ENCODE data around the gene GUCY2C.

Gene GUCY2C

GRCh38 chr12:14621826-14622225 lies 74.6 kb downstream of the GUCY2C start:
- DNase-seq (ENCODE audit: low spot score), result no peak

GRCh38 chr12:14619741-14620501 lies 76.5 kb downstream of the GUCY2C start:
- no peak for DNase-seq (ENCODE audit: low spot score)

GRCh38 chr12:14618983-14619382 lies 77.4 kb downstream of the GUCY2C start:
- peak; percentile 63 for DNase-seq (ENCODE audit: low spot score)

GRCh38 chr12:14614704-14615121 lies 81.7 kb downstream of the GUCY2C start:
- DNase-seq (ENCODE audit: low spot score), result no peak

- no peak for DNase-seq (ENCODE audit: low spot score)
These were observed 82.7 kb downstream of the GUCY2C start for GRCh38 chr12:14613718-14614117.

DNA sequence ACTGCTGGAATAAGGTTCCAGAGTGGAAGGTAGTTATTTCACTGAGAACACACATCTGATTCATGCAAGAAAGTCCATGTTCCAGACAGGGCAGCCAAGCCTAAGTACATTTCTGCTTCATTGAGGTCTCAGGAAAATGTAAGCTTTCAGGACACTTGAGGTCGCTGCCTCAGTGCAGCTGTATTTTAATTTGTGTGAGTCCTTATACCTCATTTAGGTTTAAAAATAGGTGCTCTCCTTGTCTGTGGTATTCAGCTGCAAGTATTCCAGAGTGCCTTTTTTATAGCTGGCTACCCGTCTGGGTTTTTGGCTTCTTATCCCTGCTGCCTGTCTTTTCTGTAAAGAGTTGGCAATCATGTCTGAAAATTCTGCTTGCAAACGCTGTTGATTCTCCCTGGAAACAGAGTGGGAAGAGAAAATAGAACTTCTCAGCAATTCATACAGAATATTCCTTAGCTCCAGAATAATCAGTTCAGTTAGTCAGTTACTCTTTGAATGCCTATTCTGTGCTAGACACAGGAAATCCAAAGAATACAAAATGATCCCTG lies 83.4 kb downstream of the GUCY2C start:
- DNase-seq (ENCODE audit: low spot score), result no peak

- DNase-seq (ENCODE audit: low spot score), result no peak
These were observed 84.1 kb downstream of the GUCY2C start for GRCh38 chr12:14612250-14612649.

DNA sequence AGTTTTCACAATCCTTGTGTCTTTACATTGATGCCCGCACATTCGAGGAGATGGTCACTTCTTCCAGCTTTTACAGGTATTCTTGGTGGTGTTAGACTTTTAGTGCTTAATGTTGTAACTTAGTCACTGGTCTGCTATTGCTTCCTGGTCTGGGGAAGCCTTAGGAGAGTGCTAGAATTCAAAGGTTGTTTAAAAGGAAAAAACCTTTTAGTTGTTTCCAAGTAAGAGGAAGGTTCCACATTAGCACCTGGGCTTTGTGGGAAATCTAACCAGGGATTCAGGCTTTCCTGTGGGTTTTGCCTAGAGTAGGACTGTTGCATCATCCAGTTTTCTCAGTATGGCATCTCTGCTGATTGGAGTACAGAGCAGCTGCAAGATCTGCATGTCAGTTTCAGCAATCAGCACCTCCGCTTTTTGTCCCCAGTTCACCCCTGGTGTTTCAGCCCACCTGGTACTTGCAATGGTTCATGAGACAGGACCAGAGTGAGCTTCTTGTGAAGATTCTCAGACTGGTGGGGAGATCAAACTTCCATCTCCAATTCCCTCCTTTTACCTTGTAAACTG lies 84.7 kb downstream of the GUCY2C start:
- DNase-seq (ENCODE audit: low spot score), result no peak

- no peak for DNase-seq (ENCODE audit: low spot score)
These were observed 88.8 kb downstream of the GUCY2C start for GRCh38 chr12:14607568-14607967.

DNA sequence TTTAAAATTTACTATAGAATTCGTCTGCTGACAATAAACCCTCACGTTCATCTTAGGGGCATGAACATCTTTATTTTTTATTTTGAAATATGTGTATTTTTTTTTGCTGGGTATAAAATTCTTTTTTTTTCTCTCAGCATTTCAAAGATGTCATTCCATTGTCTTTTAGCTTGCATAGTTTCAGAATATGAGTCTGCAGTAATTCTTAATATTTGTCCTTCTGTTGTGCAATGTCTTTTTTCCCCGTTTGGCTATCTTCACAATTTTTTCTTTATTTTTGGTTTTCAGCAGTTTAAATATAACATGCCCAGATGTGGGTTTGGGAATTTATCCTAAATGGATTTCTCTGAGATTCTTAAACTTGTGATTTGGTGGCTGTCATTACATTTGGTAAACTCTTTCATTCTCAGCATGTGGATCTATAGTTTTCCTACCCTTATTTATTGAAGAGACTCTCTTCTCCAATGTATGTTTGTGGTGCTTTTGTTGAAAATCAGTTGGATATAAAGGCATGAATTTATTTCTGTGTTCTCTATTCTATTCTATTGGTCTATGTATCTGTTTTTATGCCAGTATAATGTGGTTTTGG lies 90.9 kb downstream of the GUCY2C start:
- no peak for DNase-seq (ENCODE audit: low spot score)

- no peak for DNase-seq (ENCODE audit: low spot score)
These were observed 94.5 kb downstream of the GUCY2C start for GRCh38 chr12:14601692-14602478.

GRCh38 chr12:14597480-14597879 lies 98.9 kb downstream of the GUCY2C start:
- no peak for DNase-seq (ENCODE audit: low spot score)

DNA sequence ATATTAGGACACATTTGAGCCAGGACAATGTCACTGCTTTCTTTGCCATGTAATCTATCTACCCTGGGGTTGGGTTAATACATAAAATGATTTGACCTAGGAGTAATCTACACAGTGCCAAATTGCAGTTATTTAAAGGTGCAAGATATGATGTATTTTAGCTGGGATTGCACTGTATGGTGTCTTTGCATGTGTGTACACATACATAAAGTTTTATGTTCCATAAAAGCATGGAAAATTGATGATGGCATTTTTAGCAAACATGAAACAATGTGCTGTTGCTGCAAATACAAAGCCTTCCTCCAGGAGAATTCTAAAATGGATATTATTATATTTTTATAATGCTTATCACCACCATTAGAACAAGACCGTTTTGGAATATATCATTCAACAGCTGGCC lies 104.7 kb downstream of the GUCY2C start:
- DNase-seq (ENCODE audit: low spot score), result no peak

DNA sequence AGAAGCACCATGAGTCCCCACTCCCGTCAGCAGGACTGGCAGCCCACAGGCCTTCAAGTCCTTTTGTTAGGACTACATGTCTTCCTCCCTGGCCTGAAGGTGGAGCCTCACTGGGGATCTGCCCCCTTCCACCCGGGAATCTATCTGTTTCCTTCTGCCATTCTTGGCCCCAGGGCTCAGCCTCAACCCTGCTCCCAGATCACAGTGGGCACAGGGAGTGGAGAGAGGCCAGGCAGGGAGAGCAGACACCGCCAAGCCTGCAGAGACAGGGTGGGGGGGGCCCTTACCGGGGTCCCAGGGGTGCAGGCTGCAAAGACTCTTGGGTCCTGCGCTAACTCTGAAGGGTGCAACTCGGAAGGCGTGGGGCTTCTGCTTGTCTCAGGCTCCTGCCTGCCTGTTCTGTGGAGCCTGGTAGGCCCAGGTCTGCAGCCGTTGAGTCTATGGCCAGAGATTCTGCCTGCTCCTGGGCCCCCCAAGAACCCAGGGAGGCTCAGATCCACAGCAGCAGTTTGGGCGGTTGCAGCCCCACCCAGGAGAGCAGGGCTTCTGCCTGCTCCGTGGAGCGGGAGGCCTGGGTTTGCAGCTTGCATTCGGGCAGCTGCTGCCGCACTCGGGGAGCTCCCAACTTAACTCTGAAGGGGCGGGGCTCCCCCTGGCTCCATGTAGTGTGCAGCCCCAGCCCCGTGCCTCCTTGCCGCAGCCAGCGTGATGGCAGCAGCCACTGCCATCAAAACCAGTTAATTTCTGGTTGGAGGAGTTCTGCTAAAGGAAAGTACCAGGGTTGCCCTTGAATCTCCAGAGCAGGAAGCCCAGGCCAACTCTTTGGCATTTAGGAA lies 107.0 kb downstream of the GUCY2C start:
- DNase-seq (ENCODE audit: low spot score), result no peak

- DNase-seq (ENCODE audit: low spot score), result no peak
These were observed 107.8 kb downstream of the GUCY2C start for GRCh38 chr12:14588571-14588970.

DNA sequence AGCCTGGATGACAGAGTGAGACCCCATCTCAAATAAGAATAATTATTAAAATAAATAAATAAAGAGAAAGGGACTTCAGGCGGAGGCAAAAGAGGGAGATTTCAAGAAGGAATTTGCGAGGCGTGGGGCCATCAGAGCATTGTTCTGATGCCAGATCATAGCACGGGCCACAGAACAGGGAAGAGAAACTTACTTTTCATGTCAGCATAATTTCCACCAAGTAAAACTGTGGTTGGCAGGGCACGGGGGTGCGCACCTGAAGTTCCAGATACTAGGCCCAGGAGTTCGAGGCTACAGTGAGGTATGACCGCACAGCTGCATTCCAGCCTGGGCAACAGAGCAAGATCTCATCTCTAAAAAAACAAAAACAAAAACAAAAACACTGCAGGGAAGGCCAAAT lies 117.8 kb downstream of the GUCY2C start:
- DNase-seq (ENCODE audit: low spot score), result no peak

DNA sequence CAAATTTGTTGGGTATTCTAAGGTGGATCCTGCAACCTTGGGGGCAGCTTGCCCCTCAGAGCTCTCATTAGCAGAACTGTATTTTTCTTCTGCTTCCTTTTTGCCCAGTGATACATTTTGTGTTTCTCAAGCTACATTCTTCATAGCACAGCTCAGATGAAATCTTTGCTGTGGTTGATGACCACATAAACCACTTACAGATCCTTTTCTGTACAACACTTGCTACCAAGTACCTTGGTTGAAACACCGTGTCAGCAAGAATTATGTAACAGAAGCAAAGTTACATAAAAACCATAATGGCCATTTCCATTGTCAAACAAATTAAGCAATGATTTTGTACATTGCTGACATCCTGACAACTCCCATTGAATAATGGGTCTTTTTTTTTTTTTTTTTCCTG lies 119.1 kb downstream of the GUCY2C start:
- DNase-seq (ENCODE audit: low spot score), result no peak

- DNase-seq (ENCODE audit: low spot score), result no peak
These were observed 119.5 kb downstream of the GUCY2C start for GRCh38 chr12:14576896-14577295.

DNA sequence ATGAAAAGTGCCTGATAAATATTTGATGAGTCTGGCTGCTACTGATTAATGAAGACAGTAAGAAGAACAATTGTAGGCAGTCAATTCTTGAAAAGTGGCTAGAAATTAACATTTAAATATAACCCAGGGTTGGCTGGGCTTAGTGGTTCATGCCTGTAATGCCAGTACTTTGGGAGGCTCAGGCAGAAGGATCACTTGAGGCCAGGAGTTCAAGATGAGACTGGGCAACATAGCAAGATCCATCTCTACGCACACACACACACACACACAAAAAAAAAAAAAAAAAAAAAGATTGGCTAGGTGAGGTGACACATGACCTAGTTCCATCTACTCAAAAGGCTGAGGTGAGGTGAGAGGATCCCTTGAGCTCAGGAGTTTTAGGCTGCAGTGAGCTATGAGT lies 120.8 kb downstream of the GUCY2C start:
- no peak for DNase-seq (ENCODE audit: low spot score)

- DNase-seq (ENCODE audit: low spot score), result no peak
These were observed 123.3 kb downstream of the GUCY2C start for GRCh38 chr12:14573118-14573517.

DNA sequence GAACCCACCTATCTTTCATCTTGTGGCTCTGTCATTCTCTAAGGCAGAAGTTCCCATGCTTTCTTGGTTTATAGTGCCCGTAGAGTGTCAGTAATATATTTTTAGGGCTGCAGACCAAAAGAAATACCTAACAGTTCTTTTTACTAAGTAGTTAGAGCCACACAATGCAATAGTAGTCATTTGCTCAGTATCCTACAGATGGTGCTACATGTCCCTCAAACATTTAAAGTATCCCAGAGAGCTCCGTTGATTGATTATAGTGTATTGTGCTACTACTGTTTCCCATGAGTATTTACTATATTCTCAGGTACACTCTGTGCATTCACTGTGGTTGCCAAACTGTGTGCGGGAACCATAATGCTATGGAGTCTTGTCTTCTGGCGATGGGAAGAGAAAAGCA lies 124.0 kb downstream of the GUCY2C start:
- no peak for DNase-seq (ENCODE audit: low spot score)

- DNase-seq (ENCODE audit: low spot score), result no peak
These were observed 124.6 kb downstream of the GUCY2C start for GRCh38 chr12:14571779-14572178.
